Measurements from ENCODE around the gene MYLK3.

Gene MYLK3

GRCh38 chr16:46691726-46692125, 56.4 kb downstream of the MYLK3 start:
- TF ChIP-seq, protein P1, sequence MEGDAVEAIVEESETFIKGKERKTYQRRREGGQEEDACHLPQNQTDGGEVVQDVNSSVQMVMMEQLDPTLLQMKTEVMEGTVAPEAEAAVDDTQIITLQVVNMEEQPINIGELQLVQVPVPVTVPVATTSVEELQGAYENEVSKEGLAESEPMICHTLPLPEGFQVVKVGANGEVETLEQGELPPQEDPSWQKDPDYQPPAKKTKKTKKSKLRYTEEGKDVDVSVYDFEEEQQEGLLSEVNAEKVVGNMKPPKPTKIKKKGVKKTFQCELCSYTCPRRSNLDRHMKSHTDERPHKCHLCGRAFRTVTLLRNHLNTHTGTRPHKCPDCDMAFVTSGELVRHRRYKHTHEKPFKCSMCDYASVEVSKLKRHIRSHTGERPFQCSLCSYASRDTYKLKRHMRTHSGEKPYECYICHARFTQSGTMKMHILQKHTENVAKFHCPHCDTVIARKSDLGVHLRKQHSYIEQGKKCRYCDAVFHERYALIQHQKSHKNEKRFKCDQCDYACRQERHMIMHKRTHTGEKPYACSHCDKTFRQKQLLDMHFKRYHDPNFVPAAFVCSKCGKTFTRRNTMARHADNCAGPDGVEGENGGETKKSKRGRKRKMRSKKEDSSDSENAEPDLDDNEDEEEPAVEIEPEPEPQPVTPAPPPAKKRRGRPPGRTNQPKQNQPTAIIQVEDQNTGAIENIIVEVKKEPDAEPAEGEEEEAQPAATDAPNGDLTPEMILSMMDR (IDR thresholded peaks at IDR 0.05): no peak

- TF ChIP-seq, protein P1 (IDR thresholded peaks at IDR 0.05): no peak
Measured at GRCh38 chr16:46690281-46691178, 57.6 kb downstream of the MYLK3 start.

DNA sequence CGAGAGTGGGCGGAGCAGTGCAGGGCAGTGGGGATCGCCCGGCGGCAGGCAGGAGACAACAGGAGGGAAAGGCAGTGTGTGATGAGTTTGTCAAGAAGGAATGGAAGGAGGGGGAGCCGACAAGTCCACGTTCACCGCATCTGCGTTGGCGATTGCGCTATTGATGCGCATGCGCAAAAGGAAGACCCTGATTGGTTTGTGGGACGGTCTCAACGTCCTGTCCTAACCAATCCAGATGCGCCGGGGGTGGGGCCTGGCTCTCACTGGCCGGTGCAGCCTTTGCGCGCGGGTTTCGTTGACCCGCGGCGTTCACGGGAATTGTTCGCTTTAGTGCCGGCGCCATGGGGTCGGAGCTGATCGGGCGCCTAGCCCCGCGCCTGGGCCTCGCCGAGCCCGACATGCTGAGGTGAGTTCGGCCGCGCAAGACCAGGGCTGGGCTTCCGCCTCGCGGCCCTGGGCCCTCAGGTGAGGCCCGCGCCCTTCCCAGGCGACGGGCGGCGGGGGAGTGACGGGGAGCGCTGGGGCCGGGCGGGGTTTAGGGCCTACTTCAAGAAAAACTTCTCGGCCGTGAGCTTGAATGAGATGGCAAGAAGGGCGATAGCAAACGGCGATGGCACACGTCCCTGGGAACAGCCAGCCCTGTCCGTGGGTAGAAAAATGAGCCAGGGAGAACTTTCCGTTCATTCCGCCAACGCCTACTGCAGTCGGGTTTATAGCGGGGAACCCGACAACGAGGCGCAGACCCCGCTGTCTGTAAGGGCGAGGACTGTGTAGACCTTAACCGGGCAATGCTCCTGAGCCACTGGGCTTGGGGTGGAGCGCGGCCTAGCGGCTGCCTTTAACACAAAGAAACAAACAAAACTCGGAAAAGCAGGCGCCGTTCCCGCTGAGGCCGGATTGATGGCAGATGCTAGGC, 58.5 kb downstream of the MYLK3 start, which contains the start of gene ORC6:
Gene ORC6, plus strand, starts transcription at position 295 of the 916 bp plus-strand sequence. Its CDS starts 47 bp downstream, at position 342.
- TF ChIP-seq, protein P1 (IDR thresholded peaks at IDR 0.05): peak; percentile 66

GRCh38 chr16:46688654-46689364, 59.3 kb downstream of the MYLK3 start, which contains the start of gene VPS35:
Gene VPS35 (minus strand): TSS chr16:46689178. CDS start chr16:46689133, 45 bp downstream.
- TF ChIP-seq, protein P1 (IDR thresholded peaks at IDR 0.05): peak; percentile 35; the same call in 1 of the 2 replicates

DNA sequence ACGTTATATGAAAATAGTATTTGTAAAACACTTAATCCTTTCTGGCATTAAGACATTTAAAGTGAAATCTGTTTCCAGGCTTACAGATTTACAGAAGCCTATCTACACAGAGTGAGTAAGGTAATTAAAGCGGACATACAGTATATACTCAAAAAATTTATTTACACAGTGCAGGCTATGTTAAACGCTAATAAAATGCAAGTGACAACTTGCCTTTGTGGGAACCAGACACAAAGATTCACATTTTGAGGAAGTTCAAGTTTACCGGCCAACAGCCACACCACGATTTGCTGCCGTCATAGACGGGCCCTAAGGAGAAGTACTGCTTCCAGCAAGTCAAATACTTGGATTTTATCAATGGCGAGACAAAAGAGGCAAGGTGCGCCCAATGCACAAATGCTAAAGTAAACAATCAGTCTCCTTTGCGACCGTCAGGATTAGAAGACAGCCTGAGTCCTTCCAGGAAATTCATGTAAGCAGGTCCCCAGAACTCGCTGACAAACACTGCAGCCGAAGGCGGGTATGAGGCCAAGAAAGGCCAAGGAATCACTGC, 60.0 kb downstream of the MYLK3 start:
- TF ChIP-seq, protein P1 (IDR thresholded peaks at IDR 0.05): no peak

DNA sequence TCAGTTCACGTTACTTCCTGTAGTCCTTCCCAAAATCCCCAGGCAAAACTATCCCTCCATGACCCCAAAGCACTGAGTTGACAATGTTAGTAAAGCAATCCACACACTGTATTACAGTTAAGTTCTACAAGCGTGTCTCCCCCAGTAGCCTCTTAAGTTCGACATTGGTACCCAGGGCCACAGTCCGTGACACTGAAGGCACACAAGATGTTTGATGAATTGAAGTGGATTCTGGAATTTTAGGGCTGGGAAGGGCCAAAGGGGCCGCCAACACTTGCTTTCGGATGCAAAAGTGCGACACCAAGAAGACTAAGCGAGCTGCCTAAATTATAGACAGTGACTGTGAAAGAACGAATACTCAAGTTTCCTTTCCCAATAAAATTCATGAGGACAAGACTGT, 60.7 kb downstream of the MYLK3 start:
- TF ChIP-seq, protein P1 (IDR thresholded peaks at IDR 0.05): no peak
